ENCODE results near the gene UNC5C.

- TF ChIP-seq CTCF (IDR thresholded peaks at IDR 0.05) (no peak), POLR2A (IDR thresholded peaks at IDR 0.05) (no peak)
Observed at GRCh38 chr4:95522682-95523530, 25.9 kb downstream of the UNC5C start.
